Heart left ventricle (tissue), 13 donors: ENCODE measurements around the gene NME7.

Experiments used
- CTCF ChIP-seq, 12 donors: fragments of 200-600 bp; sonication (generic) in 4 of 12; IDR thresholded peaks; one replicate each; pipeline versions ENCODE4 v1.5.0 to v1.8.0; 2018 to 2022; ENCODE audit warnings: antibody characterized with exemption in 12 of 12, mild to moderate bottlenecking in 5 of 12
- POLR2A ChIP-seq, 2 donors: fragments of 450-650 bp; IDR thresholded peaks; one replicate each; pipeline ENCODE4 v1.6.1; 2017; ENCODE audit warnings: antibody characterized with exemption in 2 of 2, mild to moderate bottlenecking in 2 of 2, moderate library complexity in 2 of 2
- donor health status: ischemic (EF 13 %, LVEDD 7.1; RV severe dilation, severe dysfunction).
- donor health status: DM: no; HTN: yes; CAD: no.
- donor health status: DM: no; HTN: no; CAD: no.
- donor health status: ischemic (EF 25% LVEDD 6.9; RV normal size, moderate dysfunction).
- donor health status: ischemic (EF 25% LVEDD 5.7; RV mildly dilated, moderate dysfunction).
- donor health status: ischemic (EF 35%, LVEDD 5.7; RV mildly dilated, moderate dysfunction).
- donor health status: nonischemic (EF 11% LVEDD 7.7; RV severe dilation, severe dysfunction).
- donor health status: DM: yes; HTN: yes; CAD: no.
- donor health status: PGD.
- donor health status: ischemic (EF 29% LVEDD 5.4; RV normal size, mild dysfunction).
- donor health status: nonischemic (EF 23%, LVEDD 6.1; RV moderate dilation, normal function).

GRCh38 chr1:169129109-169129784, 238.3 kb downstream of the NME7 start:
- TF ChIP-seq CTCF (IDR thresholded peaks at IDR 0.05) (no peak), POLR2A (IDR thresholded peaks at IDR 0.05) (no peak)
